A673 (cell line): ENCODE results near the gene NPPC. TPM values are rescaled to one million over a fixed set of nuclear protein-coding genes. Genes with fewer than 3 reads are reported as not detected.

Source experiments
- BruUV-seq: library from RNA; stranded (reverse); fragments of 400-500 nt; replicated peaks from 2 replicates; lab custom pipeline; 2021; lab: Mats Ljungman, UMichigan
- CTCF ChIA-PET: fragments of 300-600 bp; sonication (Branson Sonifier 250); formaldehyde crosslinking; loops from one replicate; lab custom pipeline; 2022; ENCODE audit warnings: antibody characterized with exemption; lab: Charles Lee
- POLR2A ChIA-PET: fragments of 300-600 bp; sonication (Branson Sonifier 250); formaldehyde crosslinking; loops from one replicate; lab custom pipeline; 2022; ENCODE audit warnings: antibody characterized with exemption; ENCODE audit not compliant: low non-redundant PET; lab: Charles Lee
- DNase-seq: peaks from one replicate; pipeline ENCODE4 v3.0.0-alpha.2; 2015; ENCODE audit warnings: low spot score
- H3K27ac ChIP-seq: fragments of 200-600 bp; sonication (generic); 2 replicates; pipeline ENCODE4 v1.5.1; 2016; ENCODE audit warnings: mixed run types, low read depth, mild to moderate bottlenecking, mixed read lengths, antibody characterized with exemption, low read length; ENCODE audit not compliant: poor library complexity, severe bottlenecking
- H3K27me3 ChIP-seq: fragments of 200-600 bp; sonication (generic); replicated peaks from 2 replicates; pipeline ENCODE4 v1.6.1; 2017; ENCODE audit warnings: mixed run types, low read depth, mild to moderate bottlenecking, mixed read lengths, antibody characterized with exemption, low read length; ENCODE audit not compliant: insufficient read depth, poor library complexity
- H3K36me3 ChIP-seq: fragments of 200-600 bp; sonication (generic); 2 replicates; pipeline ENCODE4 v1.6.1; 2016; ENCODE audit warnings: mixed run types, mild to moderate bottlenecking, mixed read lengths, antibody characterized with exemption, low read length; ENCODE audit not compliant: insufficient read depth, poor library complexity, severe bottlenecking
- H3K4me1 ChIP-seq: fragments of 200-600 bp; sonication (generic); 2 replicates; pipeline ENCODE4 v1.6.1; 2017; ENCODE audit warnings: mixed run types, mild to moderate bottlenecking, mixed read lengths, antibody characterized with exemption, low read length; ENCODE audit not compliant: insufficient read depth, poor library complexity, severe bottlenecking
- H3K4me3 ChIP-seq: fragments of 200-600 bp; sonication (generic); 2 replicates; pipeline ENCODE4 v1.5.1; 2016; ENCODE audit warnings: low read depth, mixed run types, mild to moderate bottlenecking, mixed read lengths, low read length; ENCODE audit not compliant: poor library complexity, severe bottlenecking
- H3K9me3 ChIP-seq: fragments of 200-600 bp; sonication (generic); 2 replicates; pipeline ENCODE4 v1.6.1; 2016; ENCODE audit warnings: mixed run types, low read depth, mild to moderate bottlenecking, mixed read lengths, antibody characterized with exemption, low read length; ENCODE audit not compliant: poor library complexity, severe bottlenecking
- CTCF ChIP-seq: fragments of 300-800, 200-600 bp; sonication (generic); conservative IDR thresholded peaks from 2 replicates; pipeline ENCODE4 v1.5.1; 2017; ENCODE audit warnings: low read depth, mild to moderate bottlenecking, antibody characterized with exemption, low read length, moderate library complexity, mixed read lengths
- EZH2 ChIP-seq: fragments of 200-600 bp; sonication (generic); IDR thresholded peaks from 2 replicates; pipeline ENCODE4 v1.6.1; 2017; ENCODE audit warnings: borderline replicate concordance, low read depth, mild to moderate bottlenecking, mixed read lengths, antibody characterized with exemption, low read length; ENCODE audit not compliant: poor library complexity, severe bottlenecking
- intact Hi-C: fragments of 100-400 bp; cut with micrococcal nuclease; formaldehyde crosslinking; loops from one replicate; pipeline ENCODE4 v1.10.0; 2022; ENCODE audit not compliant: unreplicated experiment
- total RNA-seq: library from RNA; stranded (reverse); gene quantifications from 2 replicates; pipeline ENCODE4 v1.2.3, GENCODE V29; 2021

Gene NPPC
- total RNA-seq, 1 experiment from 2014 or later = not detected

- no peaks in the 10 kb centered on the region for H3K9me3 ChIP-seq
- H3K4me1 ChIP-seq = no peaks in the 10 kb centered on the region
- no peak overlapping the region for H3K4me3 ChIP-seq
- H3K27me3 ChIP-seq = peaks cover 41% of the 10 kb centered on the region
- BruUV-seq = no TSS peak
- POLR2A ChIA-PET = no interaction called here
- H3K27ac ChIP-seq = no peak overlapping the region
- CTCF ChIA-PET = no interaction called here
- no peaks in the 10 kb centered on the region for H3K36me3 ChIP-seq
- intact Hi-C loops = no loop called here
- no peak for TF ChIP-seq EZH2
- DNase-seq = no peak
These were observed 34.7 kb downstream of the NPPC start for GRCh38 chr2:231891514-231891905.

DNA sequence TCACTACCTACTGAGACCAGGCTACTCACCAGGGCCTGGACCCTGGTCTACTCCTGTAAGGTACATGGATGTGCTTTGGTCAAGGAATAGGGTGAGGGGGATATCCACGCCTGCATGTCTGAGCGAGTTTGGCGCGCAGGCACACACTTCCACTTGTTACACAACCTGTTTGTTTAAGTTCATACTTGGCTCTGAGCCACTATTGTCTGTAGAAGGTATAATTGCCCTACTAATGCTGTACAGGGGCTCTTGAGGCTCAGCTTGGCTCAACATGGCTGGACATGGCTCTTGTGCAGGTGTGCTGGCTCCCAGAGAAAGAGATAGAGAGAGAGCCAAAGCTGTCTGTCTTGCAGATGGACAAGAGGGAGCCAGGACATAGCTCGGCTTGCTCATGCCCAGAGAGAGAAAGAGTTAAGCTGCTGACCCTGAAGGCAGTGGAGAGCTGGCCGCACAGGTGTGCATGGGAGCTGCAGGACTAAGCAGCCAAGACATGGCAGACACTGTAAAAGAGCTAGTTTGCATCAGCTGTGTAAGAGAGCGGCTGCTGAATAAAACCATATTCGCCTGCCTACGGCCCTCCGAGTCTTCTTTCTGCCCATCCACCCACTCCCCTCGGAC is 35.2 kb downstream of the NPPC start:
- Histone ChIP-seq H3K9me3 (peaks cover 2% of the 10 kb centered on the region), H3K27me3 (peaks cover 46% of the 10 kb centered on the region), H3K36me3 (no peaks in the 10 kb centered on the region), H3K27ac (no peak overlapping the region), H3K4me1 (no peaks in the 10 kb centered on the region), H3K4me3 (no peak overlapping the region)
- DNase-seq = no peak
- BruUV-seq = no TSS peak
- TF ChIP-seq EZH2 (no peak), CTCF (no peak)
- CTCF ChIA-PET = no interaction called here
- intact Hi-C loops = no loop called here
- POLR2A ChIA-PET = no interaction called here

DNA sequence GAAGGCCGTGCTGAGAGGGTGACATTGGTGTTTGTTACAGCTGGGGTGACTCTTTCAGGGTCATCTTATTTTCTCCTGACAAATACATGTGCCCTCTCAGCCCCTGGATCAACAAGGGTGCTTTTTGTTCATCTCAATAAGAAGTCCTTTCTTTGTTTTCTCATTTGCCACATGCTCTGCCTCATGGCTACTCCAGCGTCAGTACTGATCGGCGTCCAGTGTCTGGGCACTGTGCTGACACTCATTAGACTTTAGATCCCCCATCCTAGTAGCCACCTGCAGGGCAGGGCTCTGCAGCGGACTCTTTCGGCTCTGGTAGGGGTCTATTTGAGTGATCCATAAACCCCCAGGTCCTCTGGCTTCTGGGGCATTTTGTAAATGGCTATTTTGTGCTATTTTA is 38.4 kb downstream of the NPPC start:
- CTCF ChIA-PET = no interaction called here

More for the DNA sequence above, 38.4 kb downstream of the NPPC start:
- intact Hi-C loops = no loop called here
- peaks cover 5% of the 10 kb centered on the region for H3K9me3 ChIP-seq
- H3K27me3 ChIP-seq = peaks cover 54% of the 10 kb centered on the region
- BruUV-seq = no TSS peak
- no peak for TF ChIP-seq EZH2
- no peak for TF ChIP-seq CTCF
- H3K36me3 ChIP-seq = no peaks in the 10 kb centered on the region
- POLR2A ChIA-PET = no interaction called here
- peaks cover 20% of the 10 kb centered on the region for H3K4me1 ChIP-seq
- H3K4me3 ChIP-seq = no peak overlapping the region
- DNase-seq = no peak
- H3K27ac ChIP-seq = no peak overlapping the region
